UCSD-AML1 (cell line): ENCODE measurements around the gene SPEN.
"Not testable (repeated sequence)": the region's sequence is repeated elsewhere in the genome, so short reads cannot be mapped to it uniquely, and the experiment has no call there.

Experiments
- DNase-seq: peaks from one replicate; lab custom pipeline; 2025; ENCODE audit not compliant: unreplicated experiment; lab: John Stamatoyannopoulos, UW

Gene SPEN

DNA sequence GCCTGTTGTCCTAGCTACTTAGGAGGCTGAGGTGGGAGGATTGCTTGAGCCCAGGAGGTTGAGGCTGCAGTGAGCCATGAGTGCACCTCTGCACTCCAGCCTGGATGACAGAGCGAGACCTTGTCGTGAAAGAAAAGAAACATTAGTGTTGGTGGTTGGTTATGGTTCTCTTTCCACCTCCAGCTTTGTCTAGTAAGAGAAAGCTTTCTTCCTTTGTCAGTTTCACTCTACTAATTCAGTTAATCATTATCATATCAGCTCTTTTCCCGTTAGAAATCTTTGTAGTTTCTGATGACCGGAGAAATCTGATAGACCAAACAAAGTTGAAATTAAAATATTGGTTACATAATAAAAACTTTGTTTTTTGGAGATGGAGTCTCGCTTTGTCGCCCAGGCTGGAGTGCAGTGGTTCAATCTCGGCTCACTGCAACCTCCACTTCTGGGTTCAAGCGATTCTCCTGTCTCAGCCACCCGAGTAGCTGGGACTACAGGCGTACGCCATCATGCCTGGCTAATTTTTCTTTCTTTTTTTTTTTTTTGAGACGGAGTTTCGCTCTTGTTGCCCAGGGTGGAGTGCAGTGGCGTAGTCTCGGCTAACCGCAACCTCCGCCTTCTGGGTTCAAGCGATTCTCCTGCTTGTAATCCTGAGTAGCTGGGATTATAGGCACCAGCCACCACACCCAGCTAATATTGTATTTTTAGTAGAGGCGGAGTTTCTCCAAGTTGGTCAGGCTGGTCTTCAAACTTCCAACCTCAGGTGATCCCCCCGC is 49.5 kb downstream of the SPEN start:
- DNase-seq = not testable (repeated sequence)

DNA sequence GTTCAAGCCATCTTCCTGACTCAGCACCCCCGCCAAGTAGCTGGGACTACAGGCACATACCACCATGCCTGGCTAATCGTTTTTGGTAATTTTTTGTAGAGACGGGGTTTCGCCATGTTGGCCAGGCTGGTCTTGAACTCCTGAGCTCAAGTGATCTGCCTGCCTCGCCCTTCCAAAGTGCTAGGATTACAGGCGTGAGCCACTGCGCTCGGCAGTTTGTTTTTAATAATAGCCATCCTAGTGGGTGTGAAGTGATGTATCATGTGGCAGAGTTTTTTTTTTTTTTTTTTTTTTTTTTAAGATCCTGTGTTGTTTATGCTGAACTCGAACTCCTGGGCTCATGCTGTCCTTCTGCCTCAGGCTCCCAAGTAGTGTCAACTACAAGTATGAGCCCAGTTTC is 51.8 kb downstream of the SPEN start:
- DNase-seq = no peak

DNA sequence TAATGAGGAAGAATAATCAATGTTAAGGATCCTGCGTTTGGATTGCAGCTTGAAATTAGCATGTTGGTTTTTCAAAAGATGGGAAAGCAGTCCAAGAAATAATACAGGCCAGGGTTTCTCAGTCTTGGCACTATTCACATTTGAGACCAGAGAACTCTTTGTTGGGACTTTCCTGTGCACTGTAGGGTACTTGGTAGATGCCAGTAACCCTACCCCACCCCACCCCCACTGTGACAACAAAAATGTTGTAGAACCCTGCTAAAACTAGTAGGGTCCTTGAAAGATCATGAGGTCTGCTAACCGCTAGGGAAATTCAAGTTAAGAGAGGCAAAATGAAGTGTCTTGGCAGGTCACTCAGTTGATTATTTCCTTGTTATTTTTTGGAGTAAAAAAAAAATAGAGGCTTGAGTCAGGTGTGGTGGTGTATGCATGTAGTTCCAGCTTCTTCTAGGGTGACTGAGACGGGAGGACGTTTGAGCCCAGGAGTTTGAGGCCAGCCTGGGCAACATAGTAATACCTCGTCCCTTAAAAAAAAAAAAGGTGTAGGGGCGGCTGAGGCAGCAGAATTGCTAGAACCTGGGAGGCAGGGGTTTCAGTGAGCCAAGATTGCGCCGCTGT is 53.3 kb downstream of the SPEN start:
- DNase-seq = no peak

DNA sequence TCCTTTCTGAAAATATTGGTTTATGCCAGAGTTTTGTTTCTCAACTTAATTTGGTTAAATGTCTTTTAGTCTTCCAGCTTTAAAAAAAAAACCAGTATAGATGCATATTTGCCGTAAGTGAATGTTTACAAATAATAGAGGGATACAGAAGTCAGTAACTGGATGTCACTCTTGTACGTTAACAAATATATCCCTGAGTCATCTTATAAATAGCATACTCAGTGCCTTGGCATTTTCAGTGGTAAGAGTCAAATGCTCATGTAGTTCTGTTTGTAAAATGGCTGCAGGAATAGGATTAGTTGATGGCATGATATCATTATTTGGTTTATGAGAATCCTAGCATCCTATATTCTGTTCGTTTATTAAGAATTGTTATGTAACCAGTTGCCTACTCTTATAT is 55.4 kb downstream of the SPEN start:
- DNase-seq = no peak

DNA sequence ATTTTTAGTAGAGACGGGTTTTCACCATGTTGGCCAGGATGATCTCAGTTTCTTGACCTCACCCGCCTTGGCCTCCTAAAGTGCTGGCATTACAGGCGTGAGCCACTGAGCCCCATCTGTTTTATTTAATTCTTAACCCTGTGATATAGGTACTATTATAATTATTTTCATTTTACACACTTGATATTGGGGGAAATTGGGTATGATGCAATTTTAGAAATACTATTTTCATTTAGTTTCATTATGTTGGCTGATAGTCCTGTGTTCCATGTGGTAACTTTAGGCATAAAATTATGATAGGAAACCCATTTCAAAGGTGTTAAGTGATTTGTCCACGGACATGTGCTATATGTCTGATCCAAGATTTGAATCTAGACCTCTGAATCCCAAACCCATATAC is 61.1 kb downstream of the SPEN start:
- no peak for DNase-seq

DNA sequence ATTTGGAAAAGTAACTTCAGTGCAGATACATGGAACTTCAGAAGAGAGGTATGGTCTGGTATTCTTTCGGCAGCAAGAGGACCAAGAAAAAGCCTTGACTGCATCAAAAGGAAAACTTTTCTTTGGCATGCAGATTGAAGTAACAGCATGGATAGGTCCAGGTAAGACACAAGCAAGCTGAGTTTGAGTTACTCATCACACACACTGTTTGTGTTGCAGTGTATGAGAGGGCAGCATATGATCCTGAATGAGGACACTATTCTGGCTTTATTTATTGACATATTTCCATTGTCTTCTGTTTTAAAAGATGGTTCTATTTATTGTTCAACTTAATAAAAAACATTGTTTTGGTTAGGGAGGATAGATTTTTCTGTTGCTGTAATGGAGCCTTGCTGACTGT is 63.6 kb downstream of the SPEN start:
- no peak for DNase-seq

DNA sequence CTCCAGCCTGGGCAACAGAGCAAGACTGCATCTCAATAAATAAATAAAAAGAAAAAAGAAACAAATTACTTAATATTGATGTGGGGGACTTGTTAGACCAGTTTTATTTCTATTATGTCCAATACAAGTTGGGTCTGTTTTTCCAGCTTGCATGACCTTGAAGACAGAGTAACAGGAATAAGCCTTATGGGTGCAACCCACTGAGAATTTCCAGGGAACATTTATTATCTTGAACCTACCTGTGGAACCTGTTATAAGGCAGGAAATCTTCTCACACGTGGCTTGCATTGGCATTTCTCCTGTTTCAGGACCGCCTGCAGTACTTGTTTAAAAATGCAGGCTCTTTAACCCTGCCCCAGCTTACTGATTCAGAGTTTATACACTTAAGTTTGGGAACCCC is 64.4 kb downstream of the SPEN start:
- DNase-seq = no peak

DNA sequence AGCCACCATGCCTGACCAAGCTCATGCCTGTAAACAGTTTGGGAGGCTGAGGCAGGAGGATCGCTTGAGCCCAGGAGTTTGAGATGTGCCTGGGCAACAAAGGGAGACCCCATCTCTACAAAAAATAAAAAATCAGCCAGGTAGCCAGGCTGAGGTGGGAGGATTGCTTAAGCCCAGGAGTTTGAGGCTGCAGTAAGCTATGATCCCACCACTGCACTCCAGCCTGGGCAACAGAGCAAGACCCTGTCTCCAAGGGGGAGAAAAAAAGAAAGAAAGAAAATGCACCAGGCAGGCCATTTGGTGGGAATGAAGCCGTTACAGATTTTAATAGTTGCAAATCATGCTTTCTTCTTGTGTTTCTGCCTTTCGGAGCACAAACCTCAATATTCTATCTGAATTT is 66.1 kb downstream of the SPEN start:
- DNase-seq = not testable (repeated sequence)

DNA sequence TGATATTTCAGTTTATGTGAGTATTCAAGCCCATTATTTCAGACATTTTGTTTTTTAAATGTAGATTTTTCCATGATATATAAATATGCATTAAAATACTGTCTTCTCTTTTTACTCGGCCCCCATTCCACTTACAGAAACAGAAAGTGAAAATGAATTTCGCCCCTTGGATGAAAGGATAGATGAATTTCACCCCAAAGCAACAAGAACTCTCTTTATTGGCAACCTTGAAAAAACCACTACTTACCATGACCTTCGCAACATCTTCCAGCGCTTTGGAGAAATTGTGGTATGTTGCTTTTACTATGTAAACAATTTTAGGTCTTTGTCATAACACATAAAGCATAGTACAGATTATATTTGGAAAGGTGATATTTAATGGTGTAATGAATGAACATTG is 68.5 kb downstream of the SPEN start:
- DNase-seq = no peak

DNA sequence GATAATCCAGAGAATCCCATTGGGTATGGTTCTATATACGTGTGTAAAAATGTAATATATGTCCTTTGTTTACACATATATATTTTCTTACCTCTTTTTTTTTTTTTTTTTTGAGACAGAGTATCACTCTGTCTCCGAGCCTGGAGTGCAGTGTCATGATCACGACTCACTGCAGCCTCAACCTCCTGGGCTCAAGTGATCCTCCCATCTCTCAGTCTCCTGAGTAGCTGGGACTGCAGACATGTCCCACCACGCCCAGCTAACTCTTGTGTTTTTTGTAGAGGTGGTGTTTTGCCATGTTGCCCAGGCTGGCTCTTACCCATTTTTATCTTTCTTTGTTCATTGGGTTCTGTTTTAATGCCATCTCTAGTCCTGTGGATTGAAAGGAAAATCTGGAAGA is 68.9 kb downstream of the SPEN start:
- DNase-seq = no peak

DNA sequence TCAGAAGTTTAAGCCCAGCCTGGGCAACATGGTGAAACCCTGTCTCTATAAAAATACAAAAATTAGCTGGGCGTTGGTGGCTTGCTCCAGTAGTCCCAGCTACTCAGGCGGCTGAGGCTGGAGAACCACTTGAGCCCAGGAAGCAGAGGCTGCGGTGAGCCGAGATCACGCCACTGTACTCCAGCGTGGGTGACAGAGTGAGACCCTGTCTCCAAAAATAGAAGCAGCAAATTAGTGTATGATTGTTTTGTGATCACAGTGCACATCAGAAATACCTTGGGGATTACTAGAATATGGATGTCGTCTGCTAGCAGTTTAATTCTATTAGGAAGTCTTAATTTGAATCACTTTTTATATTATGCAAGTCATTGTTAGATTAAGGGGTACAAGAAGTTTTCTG is 69.4 kb downstream of the SPEN start:
- no peak for DNase-seq

DNA sequence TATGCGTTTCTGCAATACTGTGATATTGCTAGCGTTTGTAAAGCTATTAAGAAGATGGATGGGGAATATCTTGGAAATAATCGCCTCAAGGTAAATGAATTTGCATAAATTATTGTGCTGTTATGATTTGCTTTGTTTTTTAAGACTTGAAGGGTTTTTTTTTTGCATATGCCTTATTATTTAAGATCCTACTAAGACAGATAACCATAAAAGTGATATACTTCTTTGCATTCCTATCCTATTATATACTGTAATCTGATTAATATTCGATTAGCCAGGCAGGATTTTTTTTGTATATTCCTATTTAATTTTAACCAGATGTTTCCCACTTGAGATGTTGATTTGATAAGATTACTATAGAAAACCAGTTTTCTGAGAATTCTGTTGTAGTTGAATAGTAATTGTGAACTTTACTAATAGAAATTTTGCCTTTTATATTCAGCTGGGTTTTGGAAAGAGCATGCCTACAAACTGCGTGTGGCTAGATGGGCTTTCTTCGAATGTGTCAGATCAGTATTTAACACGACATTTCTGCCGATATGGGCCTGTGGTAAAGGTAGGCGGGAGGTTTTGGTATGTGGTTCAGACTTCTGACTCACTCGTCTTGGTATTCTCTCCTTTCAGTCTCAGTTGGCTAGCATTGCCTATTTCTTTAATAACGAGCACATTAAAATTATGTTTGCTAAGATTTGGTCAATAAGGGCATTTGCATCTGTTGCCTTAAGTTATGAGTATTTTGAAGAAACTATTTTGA is 71.6 kb downstream of the SPEN start:
- DNase-seq = no peak

DNA sequence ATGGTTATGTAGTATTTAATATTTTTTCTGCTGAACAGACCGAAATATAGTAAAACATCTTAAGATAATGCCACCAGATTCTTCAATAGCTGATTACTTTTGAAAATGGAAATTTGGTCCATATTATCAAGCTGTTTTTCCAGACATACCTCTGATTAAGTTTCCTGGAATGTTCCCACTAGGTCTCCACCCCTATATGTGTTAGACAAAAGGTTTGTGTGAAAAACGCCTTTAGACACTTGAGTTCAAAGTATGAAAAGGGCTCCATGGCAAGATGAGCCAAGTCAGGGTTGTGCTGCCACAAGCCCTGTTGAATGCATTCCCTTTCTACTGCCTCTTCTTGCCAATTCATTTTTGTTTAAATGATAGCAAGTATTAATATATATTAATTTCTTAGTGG is 75.7 kb downstream of the SPEN start:
- DNase-seq = no peak

DNA sequence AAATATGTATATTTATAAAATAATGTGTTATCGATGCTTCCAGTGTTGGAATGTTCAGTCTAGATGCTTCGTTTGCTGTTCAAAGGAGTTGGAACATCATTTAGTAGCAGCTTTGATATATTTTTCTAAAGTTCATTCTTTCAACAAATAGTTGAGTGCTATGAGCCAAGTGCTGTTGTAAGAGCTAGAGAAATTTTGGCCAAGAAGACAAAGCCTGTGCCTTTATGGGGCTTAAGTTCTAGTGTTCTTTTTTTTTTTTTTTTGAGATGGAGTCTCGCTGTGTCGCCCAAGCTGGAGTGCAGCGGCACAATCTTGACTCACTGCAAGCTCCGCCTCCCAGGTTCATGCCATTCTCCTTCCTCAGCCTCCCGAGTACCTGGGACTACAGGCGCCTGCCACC is 78.9 kb downstream of the SPEN start:
- not testable (repeated sequence) for DNase-seq

DNA sequence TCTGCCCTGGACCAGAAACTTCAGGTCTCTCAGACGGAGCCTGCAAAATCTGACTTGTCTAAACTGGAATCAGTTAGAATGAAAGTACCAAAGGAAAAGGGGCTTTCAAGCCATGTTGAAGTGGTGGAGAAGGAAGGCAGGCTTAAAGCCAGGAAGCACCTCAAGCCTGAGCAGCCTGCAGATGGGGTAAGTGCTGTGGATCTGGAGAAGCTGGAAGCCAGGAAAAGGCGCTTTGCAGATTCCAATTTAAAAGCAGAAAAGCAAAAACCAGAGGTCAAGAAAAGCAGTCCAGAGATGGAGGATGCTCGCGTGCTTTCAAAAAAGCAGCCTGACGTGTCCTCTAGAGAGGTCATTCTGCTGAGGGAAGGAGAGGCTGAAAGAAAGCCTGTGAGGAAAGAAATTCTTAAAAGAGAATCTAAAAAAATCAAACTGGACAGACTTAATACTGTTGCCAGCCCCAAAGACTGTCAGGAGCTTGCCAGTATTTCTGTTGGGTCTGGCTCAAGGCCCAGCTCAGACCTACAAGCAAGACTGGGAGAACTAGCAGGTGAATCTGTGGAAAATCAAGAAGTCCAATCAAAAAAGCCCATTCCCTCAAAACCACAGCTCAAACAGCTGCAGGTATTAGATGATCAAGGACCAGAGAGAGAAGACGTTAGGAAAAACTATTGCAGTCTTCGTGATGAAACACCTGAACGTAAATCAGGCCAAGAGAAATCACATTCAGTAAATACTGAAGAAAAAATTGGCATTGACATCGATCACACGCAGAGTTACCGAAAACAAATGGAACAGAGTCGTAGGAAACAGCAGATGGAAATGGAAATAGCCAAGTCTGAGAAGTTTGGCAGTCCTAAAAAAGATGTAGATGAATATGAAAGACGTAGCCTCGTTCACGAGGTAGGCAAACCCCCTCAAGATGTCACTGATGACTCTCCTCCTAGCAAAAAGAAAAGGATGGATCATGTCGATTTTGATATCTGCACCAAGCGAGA is 81.8 kb downstream of the SPEN start:
- DNase-seq = no peak

DNA sequence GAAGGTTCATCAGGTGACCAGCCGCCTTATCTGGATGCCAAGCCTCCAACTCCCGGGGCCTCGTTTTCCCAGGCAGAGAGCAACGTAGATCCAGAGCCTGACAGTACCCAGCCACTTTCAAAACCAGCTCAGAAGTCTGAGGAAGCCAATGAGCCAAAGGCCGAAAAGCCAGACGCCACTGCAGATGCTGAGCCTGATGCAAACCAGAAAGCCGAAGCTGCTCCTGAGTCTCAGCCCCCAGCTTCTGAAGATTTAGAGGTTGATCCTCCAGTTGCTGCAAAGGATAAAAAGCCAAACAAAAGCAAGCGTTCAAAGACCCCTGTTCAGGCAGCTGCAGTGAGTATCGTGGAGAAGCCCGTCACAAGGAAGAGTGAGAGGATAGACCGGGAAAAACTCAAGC is 83.9 kb downstream of the SPEN start:
- DNase-seq = no peak

DNA sequence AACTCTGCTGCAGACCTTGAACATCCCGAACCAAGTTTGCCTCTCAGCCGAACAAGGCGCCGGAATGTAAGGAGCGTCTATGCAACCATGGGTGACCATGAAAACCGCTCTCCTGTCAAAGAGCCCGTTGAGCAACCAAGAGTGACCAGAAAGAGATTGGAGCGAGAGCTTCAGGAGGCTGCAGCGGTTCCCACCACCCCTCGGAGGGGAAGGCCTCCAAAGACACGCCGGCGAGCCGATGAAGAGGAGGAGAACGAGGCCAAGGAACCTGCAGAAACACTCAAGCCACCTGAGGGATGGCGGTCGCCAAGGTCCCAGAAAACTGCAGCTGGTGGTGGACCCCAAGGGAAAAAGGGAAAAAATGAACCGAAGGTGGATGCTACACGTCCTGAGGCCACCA is 84.4 kb downstream of the SPEN start:
- no peak for DNase-seq

DNA sequence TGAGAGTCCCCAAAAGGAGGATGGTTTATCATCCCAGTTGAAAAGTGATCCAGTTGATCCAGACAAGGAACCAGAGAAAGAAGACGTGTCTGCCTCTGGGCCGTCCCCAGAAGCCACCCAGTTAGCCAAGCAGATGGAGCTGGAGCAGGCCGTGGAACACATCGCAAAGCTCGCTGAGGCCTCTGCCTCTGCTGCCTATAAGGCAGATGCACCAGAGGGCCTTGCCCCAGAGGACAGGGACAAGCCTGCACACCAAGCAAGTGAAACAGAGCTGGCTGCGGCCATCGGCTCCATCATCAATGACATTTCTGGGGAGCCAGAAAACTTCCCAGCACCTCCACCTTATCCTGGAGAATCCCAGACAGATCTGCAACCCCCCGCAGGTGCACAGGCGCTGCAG is 85.1 kb downstream of the SPEN start:
- no peak for DNase-seq

DNA sequence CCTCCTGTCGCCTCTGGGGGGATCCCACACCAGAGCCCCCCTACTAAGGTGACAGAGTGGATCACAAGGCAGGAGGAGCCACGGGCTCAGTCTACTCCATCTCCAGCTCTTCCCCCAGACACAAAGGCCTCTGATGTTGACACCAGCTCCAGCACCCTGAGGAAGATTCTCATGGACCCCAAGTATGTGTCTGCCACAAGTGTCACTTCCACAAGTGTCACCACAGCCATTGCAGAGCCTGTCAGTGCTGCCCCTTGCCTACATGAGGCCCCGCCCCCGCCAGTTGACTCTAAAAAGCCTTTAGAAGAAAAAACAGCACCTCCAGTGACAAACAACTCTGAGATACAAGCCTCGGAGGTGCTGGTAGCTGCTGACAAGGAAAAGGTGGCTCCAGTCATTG is 86.2 kb downstream of the SPEN start:
- DNase-seq = no peak

DNA sequence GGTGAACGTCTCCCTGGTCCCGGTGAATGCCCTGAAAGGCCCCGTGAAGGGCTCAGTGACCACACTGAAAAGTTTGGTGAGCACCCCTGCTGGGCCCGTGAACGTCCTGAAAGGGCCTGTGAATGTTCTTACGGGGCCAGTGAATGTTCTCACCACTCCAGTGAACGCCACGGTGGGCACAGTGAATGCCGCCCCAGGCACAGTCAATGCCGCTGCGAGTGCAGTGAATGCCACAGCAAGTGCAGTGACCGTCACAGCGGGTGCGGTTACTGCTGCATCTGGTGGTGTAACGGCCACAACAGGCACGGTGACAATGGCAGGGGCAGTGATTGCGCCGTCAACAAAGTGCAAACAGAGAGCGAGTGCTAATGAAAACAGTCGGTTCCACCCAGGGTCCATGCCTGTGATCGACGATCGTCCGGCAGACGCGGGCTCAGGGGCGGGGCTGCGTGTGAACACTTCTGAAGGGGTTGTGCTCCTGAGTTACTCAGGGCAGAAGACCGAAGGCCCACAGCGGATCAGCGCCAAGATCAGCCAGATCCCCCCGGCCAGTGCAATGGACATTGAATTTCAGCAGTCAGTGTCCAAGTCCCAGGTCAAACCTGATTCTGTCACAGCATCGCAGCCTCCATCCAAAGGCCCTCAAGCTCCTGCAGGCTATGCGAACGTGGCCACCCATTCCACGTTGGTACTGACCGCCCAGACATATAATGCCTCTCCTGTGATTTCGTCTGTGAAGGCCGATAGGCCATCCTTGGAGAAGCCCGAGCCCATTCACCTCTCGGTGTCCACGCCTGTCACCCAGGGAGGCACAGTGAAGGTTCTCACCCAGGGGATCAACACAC is 86.9 kb downstream of the SPEN start:
- DNase-seq = no peak
